ENCODE results near the gene HOXD8. TPM values are rescaled to one million over a fixed set of nuclear protein-coding genes. Genes with fewer than 3 reads are reported as not detected.

Gene HOXD8
- polyA plus RNA-seq, 1 donor: 4.0 TPM

DNA sequence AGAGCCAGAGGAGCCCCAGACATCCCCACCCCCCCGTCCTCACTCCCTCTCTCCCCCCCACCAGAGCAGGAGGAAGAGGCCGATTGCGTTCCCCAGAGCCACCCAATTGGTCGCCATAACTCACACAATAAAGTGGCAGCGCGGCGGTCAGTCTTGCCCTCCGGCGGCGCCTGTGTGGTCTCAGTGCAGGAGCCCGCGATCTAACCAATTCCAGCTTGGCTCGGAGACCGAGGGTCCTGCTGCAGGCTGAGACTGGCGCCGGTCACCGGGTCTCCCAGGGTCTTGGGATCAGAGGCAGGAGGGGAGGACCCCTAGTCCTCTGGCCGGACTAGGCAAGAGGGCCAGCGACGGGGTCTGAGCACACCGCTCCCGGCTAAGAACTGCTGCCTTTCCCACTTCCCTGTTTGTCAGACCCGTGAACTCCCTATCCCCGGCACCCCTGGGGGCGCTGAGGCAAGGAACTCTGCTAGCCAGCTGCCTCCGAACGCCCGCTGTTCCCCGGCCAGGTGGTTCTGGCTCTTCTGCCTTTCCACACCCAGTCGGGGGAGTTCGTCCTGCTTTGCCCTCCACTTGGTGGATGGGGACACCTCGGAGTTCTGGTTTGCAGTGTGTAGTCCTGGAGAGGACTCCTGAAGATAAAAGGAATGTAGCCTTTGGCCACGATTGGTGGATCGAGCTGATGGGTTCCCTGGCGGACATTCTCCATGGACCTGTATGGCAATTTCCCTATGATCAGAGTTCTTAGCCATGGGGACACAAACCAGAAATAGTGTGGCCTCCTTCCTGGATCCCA, 30.9 kb upstream of the HOXD8 start:
- Histone ChIP-seq H3K4me1 (ENCODE audit: control insufficient read depth, insufficient read depth, low read length) (peaks cover 7% of the 10 kb centered on the region), H3K27me3 (ENCODE audit: control insufficient read depth, insufficient read depth, low read length) (peaks cover 100% of the 10 kb centered on the region), H3K36me3 (ENCODE audit: control insufficient read depth, insufficient read depth, low read length) (no peaks in the 10 kb centered on the region), H3K27ac (ENCODE audit: low read length) (no peak overlapping the region), H3K9me3 (ENCODE audit: control insufficient read depth, low read depth, low read length) (peaks cover 18% of the 10 kb centered on the region), H3K4me3 (ENCODE audit: low read length) (no peak overlapping the region)
- no CpG with 5 or more reads among the region's 35 CpGs for WGBS (ENCODE audit: insufficient coverage, low lambda C conversion rate)
- no peak for DNase-seq

DNA sequence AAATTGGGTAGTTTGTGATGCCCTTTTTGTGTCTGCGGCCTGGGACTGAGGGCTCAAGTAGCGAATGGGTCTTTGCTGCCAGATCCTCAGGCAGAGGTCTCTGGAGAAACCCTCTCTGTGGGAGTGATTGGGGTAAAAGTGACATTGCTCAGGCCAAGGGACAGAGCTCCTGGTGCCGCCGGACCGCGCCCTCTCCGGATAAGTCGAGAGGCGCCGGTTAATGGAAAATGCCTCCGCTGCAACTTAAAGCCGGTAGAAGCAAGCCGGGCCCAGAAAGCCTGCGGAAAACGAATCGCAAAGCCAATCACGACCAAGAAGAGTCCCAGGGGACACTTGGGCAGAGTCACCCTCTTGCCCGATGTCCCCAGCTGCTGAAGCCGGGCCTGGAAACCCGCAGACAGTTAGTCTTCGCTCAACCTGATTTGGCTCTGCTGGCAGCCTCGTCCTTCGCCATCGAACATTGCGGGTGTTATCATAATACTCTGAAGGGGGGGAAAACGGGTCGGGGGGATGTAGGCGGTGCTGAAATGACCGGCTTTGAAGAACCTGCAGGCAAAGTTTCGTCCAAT, 30.3 kb upstream of the HOXD8 start:
- peaks cover 100% of the 10 kb centered on the region for H3K27me3 ChIP-seq (ENCODE audit: control insufficient read depth, insufficient read depth, low read length)
- DNase-seq: no peak
- H3K27ac ChIP-seq (ENCODE audit: low read length): no peak overlapping the region
- no CpG with 5 or more reads among the region's 30 CpGs for WGBS (ENCODE audit: insufficient coverage, low lambda C conversion rate)
- peaks cover 18% of the 10 kb centered on the region for H3K9me3 ChIP-seq (ENCODE audit: control insufficient read depth, low read depth, low read length)
- H3K4me1 ChIP-seq (ENCODE audit: control insufficient read depth, insufficient read depth, low read length): peaks cover 7% of the 10 kb centered on the region
- no peaks in the 10 kb centered on the region for H3K36me3 ChIP-seq (ENCODE audit: control insufficient read depth, insufficient read depth, low read length)
- H3K4me3 ChIP-seq (ENCODE audit: low read length): no peak overlapping the region

DNA sequence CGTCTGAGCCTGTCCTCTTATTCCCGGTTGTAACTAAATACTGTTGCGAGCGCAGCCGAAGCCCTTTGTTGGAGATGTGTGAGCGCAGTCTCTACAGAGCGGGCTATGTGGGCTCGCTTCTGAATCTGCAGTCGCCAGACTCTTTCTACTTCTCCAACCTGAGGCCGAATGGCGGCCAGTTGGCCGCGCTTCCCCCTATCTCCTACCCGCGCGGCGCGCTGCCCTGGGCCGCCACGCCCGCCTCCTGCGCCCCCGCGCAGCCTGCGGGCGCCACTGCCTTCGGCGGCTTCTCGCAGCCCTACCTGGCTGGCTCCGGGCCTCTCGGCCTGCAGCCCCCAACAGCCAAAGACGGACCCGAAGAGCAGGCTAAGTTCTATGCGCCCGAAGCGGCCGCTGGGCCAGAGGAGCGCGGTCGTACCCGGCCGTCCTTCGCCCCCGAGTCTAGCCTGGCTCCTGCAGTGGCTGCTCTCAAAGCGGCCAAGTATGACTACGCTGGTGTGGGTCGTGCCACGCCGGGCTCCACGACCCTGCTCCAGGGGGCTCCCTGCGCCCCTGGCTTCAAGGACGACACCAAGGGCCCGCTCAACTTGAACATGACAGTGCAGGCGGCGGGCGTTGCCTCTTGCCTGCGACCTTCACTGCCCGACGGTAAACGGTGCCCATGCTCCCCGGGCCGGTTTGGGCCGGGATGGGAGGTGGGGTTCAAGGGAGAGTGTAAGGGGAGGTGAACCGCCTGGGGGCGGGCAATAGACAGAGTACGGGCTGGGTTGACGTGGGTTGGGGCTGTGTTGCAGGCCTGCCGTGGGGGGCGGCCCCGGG, 29.6 kb upstream of the HOXD8 start, which contains the start of gene HOXD12:
Gene HOXD12, plus strand, starts transcription at position 68 of the 819 bp plus-strand sequence. Its CDS starts 7 bp downstream, at position 75.
- Histone ChIP-seq H3K27ac (ENCODE audit: low read length) (no peak within 1 kb of the TSS), H3K27me3 (ENCODE audit: control insufficient read depth, insufficient read depth, low read length) (peaks cover 100% of the 10 kb centered on the region), H3K4me1 (ENCODE audit: control insufficient read depth, insufficient read depth, low read length) (peaks cover 7% of the 10 kb centered on the region), H3K9me3 (ENCODE audit: control insufficient read depth, low read depth, low read length) (peaks cover 24% of the 10 kb centered on the region), H3K4me3 (ENCODE audit: low read length) (no peak within 1 kb of the TSS), H3K36me3 (ENCODE audit: control insufficient read depth, insufficient read depth, low read length) (no peaks in the 10 kb centered on the region)
- WGBS (ENCODE audit: insufficient coverage, low lambda C conversion rate): no CpG with 5 or more reads among the region's 70 CpGs
- DNase-seq: no peak

DNA sequence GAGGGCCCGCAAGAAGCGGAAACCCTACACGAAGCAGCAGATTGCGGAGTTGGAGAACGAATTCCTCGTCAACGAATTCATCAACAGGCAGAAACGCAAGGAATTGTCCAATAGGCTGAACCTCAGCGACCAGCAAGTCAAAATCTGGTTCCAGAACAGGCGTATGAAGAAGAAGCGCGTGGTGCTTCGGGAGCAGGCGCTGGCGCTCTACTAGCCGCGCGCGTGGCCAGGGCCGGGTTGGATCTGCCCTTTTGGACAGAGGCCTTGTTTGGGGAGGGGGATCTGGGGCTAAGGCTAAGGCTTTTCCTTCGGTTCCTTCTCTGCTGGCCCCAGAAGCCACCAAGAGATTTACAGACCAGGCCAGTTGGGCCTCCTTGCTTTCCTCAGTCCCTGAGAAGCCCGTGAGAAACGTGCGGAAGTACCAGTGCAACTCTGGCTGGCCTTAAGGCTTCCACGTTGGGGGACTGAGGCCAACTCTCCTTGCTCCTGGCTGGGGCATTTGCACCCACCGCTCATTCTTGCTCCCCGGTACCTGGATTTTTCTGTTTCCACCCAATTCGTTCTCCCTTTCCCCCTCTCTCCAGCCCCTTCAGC, 28.9 kb upstream of the HOXD8 start:
- no CpG with 5 or more reads among the region's 28 CpGs for WGBS (ENCODE audit: insufficient coverage, low lambda C conversion rate)
- no peak for DNase-seq
- Histone ChIP-seq H3K27me3 (ENCODE audit: control insufficient read depth, insufficient read depth, low read length) (peaks cover 100% of the 10 kb centered on the region), H3K4me1 (ENCODE audit: control insufficient read depth, insufficient read depth, low read length) (peaks cover 7% of the 10 kb centered on the region), H3K4me3 (ENCODE audit: low read length) (no peak overlapping the region), H3K36me3 (ENCODE audit: control insufficient read depth, insufficient read depth, low read length) (no peaks in the 10 kb centered on the region), H3K27ac (ENCODE audit: low read length) (no peak overlapping the region), H3K9me3 (ENCODE audit: control insufficient read depth, low read depth, low read length) (peaks cover 30% of the 10 kb centered on the region)

DNA sequence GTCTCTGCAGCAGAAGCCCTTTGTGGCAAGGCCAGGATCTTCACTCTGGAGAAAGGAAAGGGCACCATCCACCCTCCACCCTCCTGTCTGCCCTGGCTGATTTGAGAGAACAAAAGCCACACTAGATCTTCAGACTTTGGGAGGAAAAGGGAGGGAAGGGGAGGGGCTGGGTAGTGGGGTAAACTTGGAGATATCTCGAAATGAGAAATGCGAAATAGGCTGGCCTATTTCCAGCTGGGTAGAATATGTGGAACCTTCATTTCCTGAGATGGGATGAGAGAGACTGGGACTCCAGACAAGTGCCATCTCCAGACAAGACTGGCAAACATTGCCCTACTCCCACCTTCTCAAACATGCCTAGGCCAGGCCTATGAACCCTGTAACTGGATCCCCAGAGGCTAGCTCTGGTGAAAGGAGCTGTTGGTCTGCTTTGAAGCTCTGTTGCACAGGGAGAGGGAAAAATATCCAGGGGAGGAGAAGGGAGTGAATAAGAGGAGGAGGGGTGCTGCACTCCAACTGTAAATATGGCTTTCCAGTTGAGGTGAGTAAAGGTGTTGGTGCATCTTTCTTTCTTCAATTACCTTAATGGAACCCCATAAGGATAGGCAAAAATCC, 28.2 kb upstream of the HOXD8 start:
- Histone ChIP-seq H3K27ac (ENCODE audit: low read length) (no peak overlapping the region), H3K27me3 (ENCODE audit: control insufficient read depth, insufficient read depth, low read length) (peaks cover 100% of the 10 kb centered on the region), H3K4me3 (ENCODE audit: low read length) (no peak overlapping the region), H3K36me3 (ENCODE audit: control insufficient read depth, insufficient read depth, low read length) (no peaks in the 10 kb centered on the region), H3K9me3 (ENCODE audit: control insufficient read depth, low read depth, low read length) (peaks cover 30% of the 10 kb centered on the region), H3K4me1 (ENCODE audit: control insufficient read depth, insufficient read depth, low read length) (peaks cover 6% of the 10 kb centered on the region)
- no CpG with 5 or more reads among the region's 2 CpGs for whole genome bisulfite sequencing (ENCODE audit: insufficient coverage, low lambda C conversion rate)
- DNase-seq: no peak

DNA sequence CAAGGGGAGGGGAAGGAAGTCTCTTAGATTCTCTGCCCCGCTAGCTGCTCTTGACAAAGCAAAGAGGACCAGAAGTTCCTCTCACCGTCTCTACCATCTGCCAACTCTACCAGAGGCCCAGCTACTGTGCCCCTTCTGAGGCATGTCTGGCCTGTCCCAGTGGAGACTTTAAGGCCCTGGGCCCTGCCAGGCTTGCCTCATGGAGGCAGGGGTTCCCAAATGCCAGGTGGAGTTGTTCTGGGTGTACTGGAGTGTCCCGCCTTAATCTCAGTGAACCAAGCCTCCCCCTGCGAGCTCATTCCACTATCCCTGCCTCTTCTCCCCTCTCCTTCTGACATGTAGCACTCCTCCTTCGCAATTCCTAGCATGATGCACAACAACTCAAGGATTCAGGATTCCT, 27.7 kb upstream of the HOXD8 start:
- peaks cover 100% of the 10 kb centered on the region for H3K27me3 ChIP-seq (ENCODE audit: control insufficient read depth, insufficient read depth, low read length)
- H3K9me3 ChIP-seq (ENCODE audit: control insufficient read depth, low read depth, low read length): peaks cover 35% of the 10 kb centered on the region
- H3K4me1 ChIP-seq (ENCODE audit: control insufficient read depth, insufficient read depth, low read length): peaks cover 1% of the 10 kb centered on the region
- no peak overlapping the region for H3K27ac ChIP-seq (ENCODE audit: low read length)
- H3K4me3 ChIP-seq (ENCODE audit: low read length): no peak overlapping the region
- DNase-seq: no peak
- WGBS (ENCODE audit: insufficient coverage, low lambda C conversion rate): no CpG with 5 or more reads among the region's 5 CpGs
- no peaks in the 10 kb centered on the region for H3K36me3 ChIP-seq (ENCODE audit: control insufficient read depth, insufficient read depth, low read length)

DNA sequence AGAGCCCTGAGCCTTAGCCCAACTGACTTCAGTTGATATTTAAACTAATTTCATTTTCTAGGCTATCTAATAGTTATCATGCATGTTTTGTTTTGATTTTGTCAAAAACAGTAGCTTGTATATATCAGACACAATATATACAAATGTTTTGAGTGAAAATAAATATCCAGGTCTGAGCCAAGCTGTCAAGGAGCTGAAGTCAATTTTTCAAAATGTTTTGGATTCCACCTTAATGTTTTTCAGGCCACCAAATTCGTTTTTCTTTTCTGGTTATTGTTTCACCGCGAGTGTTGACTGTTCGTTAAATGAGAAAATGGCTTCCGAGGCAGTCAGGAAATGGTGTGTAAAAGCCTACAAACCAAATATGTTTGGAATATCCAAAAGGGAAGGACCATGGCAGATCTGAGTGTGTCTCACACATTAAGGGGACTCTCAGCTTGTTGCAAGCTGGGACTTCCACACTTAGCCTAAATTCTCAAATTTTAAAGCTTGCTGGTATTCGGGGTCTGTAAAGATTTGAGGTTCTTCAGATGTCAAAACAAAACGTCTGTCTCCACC, 27.1 kb upstream of the HOXD8 start:
- no peaks in the 10 kb centered on the region for H3K4me1 ChIP-seq (ENCODE audit: control insufficient read depth, insufficient read depth, low read length)
- no peaks in the 10 kb centered on the region for H3K36me3 ChIP-seq (ENCODE audit: control insufficient read depth, insufficient read depth, low read length)
- no peak for DNase-seq
- no peak overlapping the region for H3K4me3 ChIP-seq (ENCODE audit: low read length)
- peaks cover 37% of the 10 kb centered on the region for H3K9me3 ChIP-seq (ENCODE audit: control insufficient read depth, low read depth, low read length)
- WGBS (ENCODE audit: insufficient coverage, low lambda C conversion rate): 0% methylated on average over 1 of the region's 7 CpGs
- peaks cover 100% of the 10 kb centered on the region for H3K27me3 ChIP-seq (ENCODE audit: control insufficient read depth, insufficient read depth, low read length)
- no peak overlapping the region for H3K27ac ChIP-seq (ENCODE audit: low read length)

DNA sequence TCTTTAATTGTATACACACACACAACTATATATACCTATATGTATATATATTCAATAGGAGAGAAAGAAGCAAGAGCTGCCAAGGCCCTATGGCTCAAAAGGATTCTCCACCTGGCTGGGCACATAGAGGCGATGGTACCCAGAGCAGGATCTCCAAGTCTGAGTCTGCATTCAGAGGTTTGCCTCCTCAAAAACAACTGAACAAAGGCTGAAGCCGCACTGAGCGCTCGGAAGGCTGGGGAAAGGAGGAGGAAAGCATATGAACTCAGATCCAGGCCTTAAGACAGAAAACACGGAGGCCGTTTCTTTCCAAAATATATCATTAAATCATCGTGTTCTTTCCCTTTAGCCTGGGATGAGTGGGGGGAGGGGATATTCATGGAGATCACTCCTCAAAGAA, 26.3 kb upstream of the HOXD8 start:
- DNase-seq: no peak
- Histone ChIP-seq H3K9me3 (ENCODE audit: control insufficient read depth, low read depth, low read length) (peaks cover 35% of the 10 kb centered on the region), H3K27ac (ENCODE audit: low read length) (no peak overlapping the region), H3K4me3 (ENCODE audit: low read length) (no peak overlapping the region), H3K27me3 (ENCODE audit: control insufficient read depth, insufficient read depth, low read length) (peaks cover 96% of the 10 kb centered on the region), H3K36me3 (ENCODE audit: control insufficient read depth, insufficient read depth, low read length) (no peaks in the 10 kb centered on the region), H3K4me1 (ENCODE audit: control insufficient read depth, insufficient read depth, low read length) (no peaks in the 10 kb centered on the region)
- no CpG with 5 or more reads among the region's 7 CpGs for WGBS (ENCODE audit: insufficient coverage, low lambda C conversion rate)

DNA sequence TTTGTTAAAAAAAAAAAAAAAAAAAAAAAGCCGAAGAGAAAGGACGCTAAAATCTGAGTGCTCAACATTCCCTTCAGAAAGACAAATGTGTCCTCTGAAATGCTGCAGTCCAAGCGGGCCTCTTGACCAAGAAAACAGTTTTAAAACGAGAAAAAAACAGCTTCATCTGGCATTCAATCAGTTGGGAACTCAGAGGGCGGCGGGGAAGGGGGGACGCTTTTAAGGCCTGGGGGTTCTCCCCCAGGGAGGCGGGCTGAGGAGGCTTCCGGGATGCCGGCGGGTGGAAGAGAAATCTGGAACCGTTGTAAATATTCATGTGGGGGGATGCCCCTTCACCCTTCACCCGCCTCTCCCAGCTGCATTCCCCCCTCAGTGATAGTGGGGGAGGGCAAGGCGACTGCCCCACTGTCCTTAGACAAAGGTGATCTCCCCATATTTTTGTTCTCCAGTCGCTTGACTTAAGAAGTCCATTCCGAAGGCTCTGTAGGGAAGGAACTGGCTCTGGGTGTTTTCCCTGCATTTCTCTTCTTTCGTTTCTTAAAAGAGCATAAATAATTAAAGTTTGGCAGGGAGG, 25.7 kb upstream of the HOXD8 start:
- WGBS (ENCODE audit: insufficient coverage, low lambda C conversion rate): 0% methylated on average over 2 of the region's 17 CpGs
- Histone ChIP-seq H3K27ac (ENCODE audit: low read length) (no peak overlapping the region), H3K4me3 (ENCODE audit: low read length) (no peak overlapping the region), H3K9me3 (ENCODE audit: control insufficient read depth, low read depth, low read length) (peaks cover 29% of the 10 kb centered on the region), H3K4me1 (ENCODE audit: control insufficient read depth, insufficient read depth, low read length) (no peaks in the 10 kb centered on the region), H3K27me3 (ENCODE audit: control insufficient read depth, insufficient read depth, low read length) (peaks cover 96% of the 10 kb centered on the region), H3K36me3 (ENCODE audit: control insufficient read depth, insufficient read depth, low read length) (no peaks in the 10 kb centered on the region)
- DNase-seq: no peak
